Sigmoid colon (tissue), 7 donors: ENCODE data around the gene TAMALIN. TPM values are rescaled to one million over a fixed set of nuclear protein-coding genes. Genes with fewer than 3 reads are reported as not detected.
A peak's percentile ranks its signal among the peaks of the same experiment; 100 is the strongest.

Experiments
- DNase-seq: peaks from one replicate; pipeline ENCODE4 v3.0.0-alpha.2; 2019
- H3K27ac ChIP-seq, 4 donors: fragments of 200-600 bp; sonication (generic); one replicate each; pipeline ENCODE4 v1.5.1; 2016 to 2019; ENCODE audit warnings: mild to moderate bottlenecking in 1 of 4
- H3K27me3 ChIP-seq, 3 donors: fragments of 200-600 bp; sonication (generic); one replicate each; pipeline ENCODE4 v1.5.1; 2019; ENCODE audit warnings: mild to moderate bottlenecking in 1 of 3
- H3K36me3 ChIP-seq, 4 donors: fragments of 200-600 bp; sonication (generic); one replicate each; pipeline ENCODE4 v1.5.1; 2016 to 2019
- H3K4me1 ChIP-seq, 4 donors: fragments of 200-600 bp; sonication (generic); one replicate each; pipeline ENCODE4 v1.5.1; 2017 to 2019
- H3K4me3 ChIP-seq, 4 donors: fragments of 200-600 bp; sonication (generic); one replicate each; pipeline ENCODE4 v1.5.1; 2017 to 2019; ENCODE audit warnings: mild to moderate bottlenecking in 2 of 4, moderate library complexity in 1 of 4
- H3K9me3 ChIP-seq, 4 donors: fragments of 200-600 bp in 3 of 4; sonication (generic) in 3 of 4; one replicate each; pipeline versions ENCODE4 v1.5.1 to v1.6.1; 2013 to 2019
- EP300 ChIP-seq, 4 donors: sonication (generic); formaldehyde crosslinking; IDR thresholded peaks; one replicate each; pipeline ENCODE4 v1.6.1; 2017; ENCODE audit warnings: antibody characterized with exemption in 4 of 4
- POLR2A ChIP-seq, 2 donors: fragments of 450-650 bp; IDR thresholded peaks; one replicate each; pipeline ENCODE4 v1.6.1; 2016; ENCODE audit warnings: antibody characterized with exemption in 2 of 2, mild to moderate bottlenecking in 2 of 2, moderate library complexity in 2 of 2
- POLR2AphosphoS5 ChIP-seq, 4 donors: sonication (generic); formaldehyde crosslinking; IDR thresholded peaks; one replicate each; pipeline ENCODE4 v1.6.1; 2017; ENCODE audit warnings: antibody characterized with exemption in 4 of 4
- WGBS, 2 donors: extraction: QIAGEN DNeasy Blood & Tissue Kit; methylation state at CpG; one replicate each; pipeline ENCODE4 v1.1.7; 2013; 5-methylcytosine and 5-hydroxymethylcytosine counted together
- intact Hi-C: fragments of 100-400 bp; cut with DNase I; formaldehyde crosslinking; loops from one replicate; pipeline ENCODE4 v1.15.1; 2023
- polyA plus RNA-seq, 3 donors: library from polyadenylated mRNA; stranded (reverse); fragments of 200-250 nt; gene quantifications; one replicate each; pipeline ENCODE4 v1.2.3, GENCODE V29; 2013
- total RNA-seq, 4 donors: library from RNA; depleted of rRNA; stranded (reverse); fragments of >200 nt; gene quantifications; one replicate each; pipeline ENCODE4 v1.1.0, GENCODE V29; 2016
- TF ChIP-seq, protein P1 (sequence below), 4 experiments: fragments of 450-650 bp in 3 of 4; fragments of 200-600 bp in 1 of 4; IDR thresholded peaks; one replicate each; pipeline ENCODE4 v1.5.1; 2016 to 2019; ENCODE audit warnings: antibody characterized with exemption in 4 of 4, mild to moderate bottlenecking in 3 of 4, moderate library complexity in 2 of 4
- donor health status: healthy with polysubstance abuse.
- donor health status: Bipolar disorder and iron deficiency.
- donor health status: healthy.

The TAMALIN gene
- total and polyA plus RNA-seq, 7 donors = 4.2 to 17.0 (median 9.4) TPM

GRCh38 chr12:51972849-51973273 is 33.9 kb upstream of the TAMALIN start:
- Histone ChIP-seq H3K36me3 (peaks cover 14 to 28% (median 18%) of the 10 kb centered on the region in 4 donors), H3K27ac (peak overlapping the region in 3 of 4 donors; percentile 36 to 48 (median 37)), H3K4me3 (no peak overlapping the region), H3K9me3 (no peaks in the 10 kb centered on the region), H3K4me1 (peaks cover 0 to 48% (median 40%) of the 10 kb centered on the region in 4 donors), H3K27me3 (no peaks in the 10 kb centered on the region)
- peak; percentile 75 for DNase-seq
- WGBS, 2 donors = 37 to 68% methylated on average over 9 of the region's 9 CpGs
- TF ChIP-seq, protein P1, sequence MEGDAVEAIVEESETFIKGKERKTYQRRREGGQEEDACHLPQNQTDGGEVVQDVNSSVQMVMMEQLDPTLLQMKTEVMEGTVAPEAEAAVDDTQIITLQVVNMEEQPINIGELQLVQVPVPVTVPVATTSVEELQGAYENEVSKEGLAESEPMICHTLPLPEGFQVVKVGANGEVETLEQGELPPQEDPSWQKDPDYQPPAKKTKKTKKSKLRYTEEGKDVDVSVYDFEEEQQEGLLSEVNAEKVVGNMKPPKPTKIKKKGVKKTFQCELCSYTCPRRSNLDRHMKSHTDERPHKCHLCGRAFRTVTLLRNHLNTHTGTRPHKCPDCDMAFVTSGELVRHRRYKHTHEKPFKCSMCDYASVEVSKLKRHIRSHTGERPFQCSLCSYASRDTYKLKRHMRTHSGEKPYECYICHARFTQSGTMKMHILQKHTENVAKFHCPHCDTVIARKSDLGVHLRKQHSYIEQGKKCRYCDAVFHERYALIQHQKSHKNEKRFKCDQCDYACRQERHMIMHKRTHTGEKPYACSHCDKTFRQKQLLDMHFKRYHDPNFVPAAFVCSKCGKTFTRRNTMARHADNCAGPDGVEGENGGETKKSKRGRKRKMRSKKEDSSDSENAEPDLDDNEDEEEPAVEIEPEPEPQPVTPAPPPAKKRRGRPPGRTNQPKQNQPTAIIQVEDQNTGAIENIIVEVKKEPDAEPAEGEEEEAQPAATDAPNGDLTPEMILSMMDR (IDR thresholded peaks at IDR 0.05) = no peak
- TF ChIP-seq POLR2AphosphoS5 (IDR thresholded peaks at IDR 0.05) = peak in 1 of 4 donors; percentile 68
- intact Hi-C loops = no loop called here

DNA sequence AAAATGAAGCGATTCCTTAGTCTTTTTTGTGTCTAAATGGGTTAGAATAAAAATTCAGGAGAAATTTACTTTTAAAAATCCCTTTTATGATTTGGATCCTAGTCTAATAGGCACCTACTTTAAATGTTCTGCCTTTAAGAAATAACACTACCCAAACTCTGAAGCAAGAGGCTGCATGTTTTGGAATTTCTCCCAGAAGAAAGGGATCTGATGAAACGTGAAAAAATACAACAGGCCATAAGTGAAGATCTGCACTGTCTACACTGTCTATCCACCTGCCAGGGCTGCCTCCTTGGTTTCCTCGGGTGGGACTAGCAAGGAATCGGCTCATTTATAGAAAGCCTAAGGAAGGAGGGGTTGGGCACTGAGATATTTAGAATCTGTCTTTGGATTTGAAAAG is 33.2 kb upstream of the TAMALIN start:
- WGBS, 2 donors = 69 to 78% methylated on average over 4 of the region's 4 CpGs
- intact Hi-C loops = no loop called here
- Histone ChIP-seq H3K27ac (peak overlapping the region in 3 of 4 donors; percentile 36 to 43 (median 37)), H3K36me3 (peaks cover 18 to 33% (median 20%) of the 10 kb centered on the region in 4 donors), H3K4me3 (no peak overlapping the region), H3K4me1 (peaks cover 0 to 48% (median 40%) of the 10 kb centered on the region in 4 donors), H3K27me3 (no peaks in the 10 kb centered on the region), H3K9me3 (no peaks in the 10 kb centered on the region)
- no peak for DNase-seq
- TF ChIP-seq POLR2AphosphoS5 (IDR thresholded peaks at IDR 0.05) (no peak), POLR2A (IDR thresholded peaks at IDR 0.05) (no peak), EP300 (IDR thresholded peaks at IDR 0.05) (no peak)
- TF ChIP-seq, protein P1 (IDR thresholded peaks at IDR 0.05) = no peak

GRCh38 chr12:51974646-51975045 is 32.1 kb upstream of the TAMALIN start:
- no peak for TF ChIP-seq POLR2AphosphoS5 (IDR thresholded peaks at IDR 0.05)
- TF ChIP-seq EP300 (IDR thresholded peaks at IDR 0.05) = no peak
- TF ChIP-seq POLR2A (IDR thresholded peaks at IDR 0.05) = no peak
- TF ChIP-seq, protein P1 (IDR thresholded peaks at IDR 0.05) = no peak
- Histone ChIP-seq H3K4me3 (no peak overlapping the region), H3K4me1 (peaks cover 0 to 48% (median 40%) of the 10 kb centered on the region in 4 donors), H3K27ac (no peak overlapping the region), H3K9me3 (no peaks in the 10 kb centered on the region), H3K36me3 (peaks cover 18 to 33% (median 20%) of the 10 kb centered on the region in 4 donors), H3K27me3 (no peaks in the 10 kb centered on the region)
- intact Hi-C loops = no loop called here
- 40 to 67% methylated on average over 2 of the region's 2 CpGs for WGBS, 2 donors
- DNase-seq = no peak

DNA sequence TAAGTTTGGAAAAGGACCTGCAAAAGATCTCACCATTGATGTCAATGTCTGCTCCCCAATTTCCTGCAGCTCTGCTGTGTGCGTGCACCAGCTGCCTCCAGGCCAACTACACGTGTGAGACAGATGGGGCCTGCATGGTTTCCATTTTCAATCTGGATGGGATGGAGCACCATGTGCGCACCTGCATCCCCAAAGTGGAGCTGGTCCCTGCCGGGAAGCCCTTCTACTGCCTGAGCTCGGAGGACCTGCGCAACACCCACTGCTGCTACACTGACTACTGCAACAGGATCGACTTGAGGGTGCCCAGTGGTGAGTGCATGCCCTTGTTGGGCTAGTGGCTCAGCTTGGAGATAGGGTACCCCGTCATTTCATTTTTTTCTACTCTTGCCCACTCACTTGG is 31.6 kb upstream of the TAMALIN start:
- intact Hi-C loops = no loop called here
- no peak for DNase-seq
- no peak overlapping the region for H3K27ac ChIP-seq
- H3K27me3 ChIP-seq = no peaks in the 10 kb centered on the region
- no peak overlapping the region for H3K4me3 ChIP-seq
- peaks cover 0 to 45% (median 40%) of the 10 kb centered on the region in 4 donors for H3K4me1 ChIP-seq
- no peak for TF ChIP-seq EP300 (IDR thresholded peaks at IDR 0.05)
- no peak for TF ChIP-seq POLR2A (IDR thresholded peaks at IDR 0.05)
- TF ChIP-seq POLR2AphosphoS5 (IDR thresholded peaks at IDR 0.05) = no peak
- TF ChIP-seq, protein P1 (IDR thresholded peaks at IDR 0.05) = no peak
- H3K36me3 ChIP-seq = peaks cover 18 to 33% (median 20%) of the 10 kb centered on the region in 4 donors
- H3K9me3 ChIP-seq = no peaks in the 10 kb centered on the region
- WGBS, 2 donors = 88 to 89% methylated on average over 8 of the region's 8 CpGs
